DMS153 treated with DMSO at 0.1 percent for 48 hours (cell line): ENCODE data around the gene DEDD.

Experiments used
- DNase-seq: peaks from one replicate; lab custom pipeline; 2025; ENCODE audit not compliant: unreplicated experiment; lab: John Stamatoyannopoulos, UW

The DEDD gene, protein sequence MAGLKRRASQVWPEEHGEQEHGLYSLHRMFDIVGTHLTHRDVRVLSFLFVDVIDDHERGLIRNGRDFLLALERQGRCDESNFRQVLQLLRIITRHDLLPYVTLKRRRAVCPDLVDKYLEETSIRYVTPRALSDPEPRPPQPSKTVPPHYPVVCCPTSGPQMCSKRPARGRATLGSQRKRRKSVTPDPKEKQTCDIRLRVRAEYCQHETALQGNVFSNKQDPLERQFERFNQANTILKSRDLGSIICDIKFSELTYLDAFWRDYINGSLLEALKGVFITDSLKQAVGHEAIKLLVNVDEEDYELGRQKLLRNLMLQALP

GRCh38 chr1:161132410-161133219 is at the start of gene DEDD:
Gene DEDD, minus strand, starts transcription at chr1:161132667. Its CDS starts 8,205 bp downstream, at chr1:161124462.
- DNase-seq = peak; percentile 95

DNA sequence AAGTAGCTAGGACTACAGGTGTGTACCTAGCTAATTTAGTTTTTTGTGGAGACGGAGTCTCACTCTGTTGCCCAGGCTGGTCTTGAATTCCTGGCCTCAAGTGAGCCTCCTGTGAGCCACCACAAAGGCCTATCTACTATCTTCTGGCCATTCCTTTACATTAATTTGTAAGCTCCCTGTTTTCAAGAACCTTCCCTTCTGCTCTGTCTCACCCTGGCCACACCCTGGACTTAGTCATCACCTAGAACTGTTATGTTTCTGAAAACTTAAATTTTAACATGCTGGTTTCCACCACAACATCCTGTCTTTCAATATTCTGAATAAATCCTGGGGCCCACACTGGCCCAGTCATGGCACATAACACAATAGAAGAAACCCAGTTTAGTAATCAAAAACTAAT is 49.7 kb upstream of the DEDD start:
- DNase-seq = no peak

DNA sequence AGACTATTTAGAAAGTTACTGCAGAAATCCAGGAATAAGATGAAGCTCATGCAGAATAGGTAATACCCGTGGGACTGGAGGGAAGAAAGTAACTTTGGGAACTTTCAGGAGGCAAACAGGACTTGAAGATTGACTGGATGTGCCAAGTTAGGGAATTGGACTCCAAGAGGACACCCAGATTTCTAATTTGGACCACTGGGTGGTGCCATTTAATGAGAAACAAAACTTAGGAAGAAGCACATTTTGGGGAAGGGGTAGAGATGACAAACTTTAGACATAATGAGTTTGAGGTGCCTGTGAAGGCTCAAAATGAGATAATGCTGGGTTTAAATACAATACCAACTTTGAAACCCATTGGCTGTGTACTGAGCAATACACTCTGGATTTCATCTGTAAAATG is 48.2 kb upstream of the DEDD start:
- no peak for DNase-seq

DNA sequence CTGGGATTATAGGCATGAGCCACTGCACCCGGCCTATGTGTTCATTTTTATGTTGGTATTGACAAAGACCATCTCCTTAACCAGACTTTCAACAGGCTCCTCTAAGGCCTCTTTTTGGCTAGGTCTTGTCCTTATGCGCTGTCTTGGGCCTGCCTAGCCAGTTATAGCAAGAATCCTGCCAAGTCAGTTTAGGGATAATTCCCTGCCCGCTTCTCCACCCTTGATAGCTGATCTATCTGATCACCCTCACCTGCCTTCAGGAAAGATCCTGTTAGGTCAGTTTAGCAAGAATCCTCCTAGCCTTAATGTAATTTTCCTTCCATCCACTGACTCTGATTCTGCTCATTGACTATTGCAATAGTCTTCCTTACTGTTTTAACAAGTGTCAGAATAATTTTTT is 47.2 kb upstream of the DEDD start:
- DNase-seq = no peak

DNA sequence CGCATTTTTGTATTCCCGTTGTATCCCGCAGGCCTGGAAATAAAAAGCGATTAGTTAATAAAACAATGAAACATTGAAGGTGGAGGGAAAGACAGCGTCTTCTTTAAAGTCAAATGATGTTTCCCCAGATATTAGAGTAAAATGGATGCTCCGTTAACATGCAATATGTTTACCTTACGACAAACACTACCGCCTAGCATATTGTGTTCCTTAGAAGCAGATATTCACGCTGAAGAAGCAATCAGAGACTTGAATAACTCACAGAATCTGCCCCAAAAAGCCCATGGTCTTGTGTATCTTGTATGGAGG is 45.4 kb upstream of the DEDD start:
- DNase-seq = no peak

DNA sequence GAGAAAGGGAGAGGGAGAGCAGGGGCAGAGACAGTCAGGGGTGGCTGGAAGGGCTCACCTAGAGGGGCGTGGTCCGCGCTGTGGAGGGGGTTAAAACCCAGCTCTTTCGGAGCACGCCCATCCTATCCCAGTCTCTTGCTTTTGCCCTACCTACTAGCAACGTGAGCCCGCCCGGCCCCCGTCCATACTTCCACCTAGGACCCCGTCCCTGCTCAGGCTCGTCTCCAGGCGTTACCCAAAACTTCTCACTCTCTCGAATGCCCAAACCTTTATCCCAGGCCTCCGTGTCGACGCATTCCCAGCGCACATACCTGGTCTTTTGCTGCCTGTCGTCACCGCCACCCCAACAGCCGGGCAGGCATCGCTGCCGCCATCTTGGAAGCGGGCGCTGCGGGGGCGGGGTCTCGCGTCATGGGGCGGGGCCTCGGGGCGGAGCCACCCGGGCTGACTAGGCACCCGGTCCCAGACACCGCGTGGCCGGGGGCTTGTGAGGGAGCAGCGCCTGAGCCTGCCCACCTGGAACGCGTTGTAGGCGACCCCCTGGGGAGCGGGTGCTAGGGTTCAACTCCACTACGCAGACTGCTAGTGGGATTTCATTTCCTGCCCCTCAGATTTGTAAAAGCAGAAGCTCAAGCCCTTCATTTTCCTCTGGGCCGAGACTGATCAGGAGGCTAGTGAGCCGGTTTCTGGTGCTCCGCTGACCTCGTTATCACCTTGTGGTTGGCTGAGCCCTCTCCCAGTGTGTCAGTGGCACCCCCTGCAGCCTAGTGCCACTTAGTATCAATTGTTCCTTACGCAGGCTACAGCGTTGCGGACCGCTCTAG is 44.9 kb upstream of the DEDD start, which contains the start of gene B4GALT3:
Gene B4GALT3, minus strand, starts transcription at position 396 of the 824 bp plus-strand sequence. CDS start 1,447 bp downstream, outside the sequence.
- DNase-seq = peak; percentile 97

DNA sequence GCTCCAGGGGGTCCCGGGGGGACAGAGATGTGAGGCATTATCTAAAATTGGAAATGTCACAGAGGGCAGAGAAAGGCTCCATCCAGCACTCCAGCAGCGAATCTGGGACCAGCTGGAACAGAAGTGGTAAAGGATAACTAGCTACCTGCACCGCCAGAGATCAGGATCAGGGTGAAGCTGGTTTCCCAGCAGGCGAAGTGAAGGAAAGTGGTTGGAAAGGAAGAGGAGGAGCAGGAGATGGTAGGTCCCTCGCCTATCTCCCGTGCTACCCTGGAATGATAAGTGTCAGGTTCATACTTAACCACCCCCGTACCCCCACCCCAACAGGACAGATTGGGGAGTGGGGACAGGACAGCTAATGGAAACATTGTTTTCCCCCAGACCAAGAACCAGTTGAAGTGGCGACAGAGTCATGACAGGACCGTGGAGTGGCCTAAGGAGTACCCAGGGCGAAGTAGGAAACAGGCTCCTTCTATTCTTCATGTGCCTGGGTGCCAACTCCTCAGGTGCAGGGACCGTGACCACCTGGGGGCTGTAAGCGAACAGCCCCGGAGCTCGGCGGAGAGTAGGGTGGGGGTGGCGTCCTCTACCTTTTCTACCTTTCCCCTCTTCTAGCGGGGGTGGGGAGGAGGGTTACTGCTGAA is 44.1 kb upstream of the DEDD start:
- no peak for DNase-seq

DNA sequence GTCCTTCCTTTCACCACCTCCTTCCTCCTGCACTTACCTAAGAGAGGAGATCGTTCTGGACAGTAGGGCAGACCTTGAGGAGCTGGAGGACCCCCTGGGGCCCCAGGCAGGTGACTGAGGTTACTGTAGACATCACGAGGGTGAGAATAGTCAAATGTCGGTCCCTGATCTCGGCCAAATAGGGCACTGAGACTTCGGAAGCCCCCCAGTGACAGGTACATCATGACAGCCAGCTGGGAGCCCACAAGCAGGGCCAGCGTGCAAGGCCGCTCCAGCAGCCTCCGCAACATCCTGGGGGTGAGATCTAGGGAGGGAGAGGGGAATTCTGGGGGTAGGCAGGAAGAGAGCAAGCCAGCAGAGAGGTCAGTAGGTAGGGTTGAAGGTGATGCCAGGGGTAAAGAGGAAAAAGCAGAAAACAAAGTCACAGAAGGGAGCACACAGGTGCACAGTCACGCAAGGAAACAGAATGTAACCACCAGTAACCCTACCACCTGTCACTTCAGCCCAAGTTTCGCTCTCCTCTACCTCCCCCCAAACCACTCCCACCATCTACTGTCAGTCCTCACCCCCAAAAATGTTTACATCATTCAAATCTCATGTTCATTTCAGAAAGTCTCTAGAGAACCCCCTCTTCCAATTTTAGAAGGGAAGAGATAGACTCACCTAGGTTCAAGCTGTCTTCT is 43.4 kb upstream of the DEDD start:
- no peak for DNase-seq

- no peak for DNase-seq
These were observed 42.4 kb upstream of the DEDD start for GRCh38 chr1:161174911-161175310.

- DNase-seq = no peak
These were observed 41.2 kb upstream of the DEDD start for GRCh38 chr1:161173711-161174110.

DNA sequence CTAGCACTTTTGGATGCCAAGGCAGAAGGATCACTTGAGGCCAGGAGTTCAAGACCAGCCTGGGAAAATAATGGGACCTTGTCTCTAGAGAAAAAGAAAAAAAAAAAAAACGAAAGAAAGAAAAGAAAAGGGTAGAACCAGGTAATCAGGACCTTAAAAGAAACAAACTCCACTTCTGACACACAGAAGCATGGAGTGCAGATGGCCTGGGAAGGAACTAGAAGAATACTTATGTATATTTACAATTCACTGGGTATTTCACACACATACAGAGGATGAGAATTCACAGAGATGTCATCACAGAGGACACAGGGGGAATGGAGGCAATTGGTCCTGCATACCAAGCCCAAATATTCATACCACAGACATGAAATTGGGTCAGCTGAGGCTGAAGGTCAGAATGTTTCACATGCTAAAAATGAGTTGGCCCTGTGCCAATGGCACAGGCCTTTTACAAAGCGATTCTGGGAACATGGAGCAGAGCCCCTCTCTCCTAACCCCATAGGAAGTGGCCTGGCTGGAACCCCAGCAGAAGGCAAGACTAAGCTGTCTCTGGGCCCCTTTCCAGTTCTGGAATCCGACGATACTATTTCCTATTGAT is 40.4 kb upstream of the DEDD start:
- DNase-seq = no peak

DNA sequence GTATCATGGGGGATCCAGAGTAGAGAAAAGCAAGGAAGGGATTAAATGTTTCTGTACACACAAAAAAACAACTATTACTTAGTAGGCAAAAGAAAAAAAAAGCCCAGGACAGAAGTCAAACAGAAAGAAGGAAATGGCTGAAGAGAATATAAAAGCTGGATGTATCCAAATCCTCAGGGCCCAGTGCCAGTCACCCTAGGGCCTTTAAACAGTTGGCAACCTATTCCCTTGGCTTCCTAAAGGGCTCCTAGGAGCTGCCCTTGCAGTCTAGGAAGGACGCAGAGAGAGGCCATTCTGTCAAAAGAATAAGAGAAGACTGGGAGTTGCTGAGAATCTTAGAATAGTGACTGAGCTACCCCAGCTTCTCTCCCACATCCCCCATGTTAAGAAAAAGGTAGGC is 39.9 kb upstream of the DEDD start:
- DNase-seq = no peak

- DNase-seq = no peak
These were observed 39.2 kb upstream of the DEDD start for GRCh38 chr1:161171696-161172095.

DNA sequence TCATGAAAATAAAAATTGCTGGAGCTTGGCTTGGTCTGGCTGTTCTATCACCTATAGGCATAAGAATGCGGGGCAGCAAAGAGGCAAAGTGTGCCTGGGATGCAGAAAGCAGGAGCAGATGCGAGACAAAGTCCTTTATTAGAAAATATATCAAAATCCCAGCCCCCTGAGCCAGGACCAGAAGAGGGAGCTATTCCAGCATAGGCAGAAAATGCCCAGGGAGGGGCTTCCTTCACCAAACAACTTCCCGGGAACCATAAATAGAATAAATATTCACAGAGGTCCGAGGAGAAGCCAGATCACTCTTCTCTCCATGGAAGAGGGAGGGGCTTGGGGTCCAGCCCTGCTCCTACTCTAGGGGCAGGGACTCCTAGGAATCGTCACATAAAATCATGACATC is 38.7 kb upstream of the DEDD start:
- DNase-seq = no peak

GRCh38 chr1:161168906-161169305 is 36.4 kb upstream of the DEDD start:
- no peak for DNase-seq

GRCh38 chr1:161166669-161167548 is 34.4 kb upstream of the DEDD start:
- no peak for DNase-seq

DNA sequence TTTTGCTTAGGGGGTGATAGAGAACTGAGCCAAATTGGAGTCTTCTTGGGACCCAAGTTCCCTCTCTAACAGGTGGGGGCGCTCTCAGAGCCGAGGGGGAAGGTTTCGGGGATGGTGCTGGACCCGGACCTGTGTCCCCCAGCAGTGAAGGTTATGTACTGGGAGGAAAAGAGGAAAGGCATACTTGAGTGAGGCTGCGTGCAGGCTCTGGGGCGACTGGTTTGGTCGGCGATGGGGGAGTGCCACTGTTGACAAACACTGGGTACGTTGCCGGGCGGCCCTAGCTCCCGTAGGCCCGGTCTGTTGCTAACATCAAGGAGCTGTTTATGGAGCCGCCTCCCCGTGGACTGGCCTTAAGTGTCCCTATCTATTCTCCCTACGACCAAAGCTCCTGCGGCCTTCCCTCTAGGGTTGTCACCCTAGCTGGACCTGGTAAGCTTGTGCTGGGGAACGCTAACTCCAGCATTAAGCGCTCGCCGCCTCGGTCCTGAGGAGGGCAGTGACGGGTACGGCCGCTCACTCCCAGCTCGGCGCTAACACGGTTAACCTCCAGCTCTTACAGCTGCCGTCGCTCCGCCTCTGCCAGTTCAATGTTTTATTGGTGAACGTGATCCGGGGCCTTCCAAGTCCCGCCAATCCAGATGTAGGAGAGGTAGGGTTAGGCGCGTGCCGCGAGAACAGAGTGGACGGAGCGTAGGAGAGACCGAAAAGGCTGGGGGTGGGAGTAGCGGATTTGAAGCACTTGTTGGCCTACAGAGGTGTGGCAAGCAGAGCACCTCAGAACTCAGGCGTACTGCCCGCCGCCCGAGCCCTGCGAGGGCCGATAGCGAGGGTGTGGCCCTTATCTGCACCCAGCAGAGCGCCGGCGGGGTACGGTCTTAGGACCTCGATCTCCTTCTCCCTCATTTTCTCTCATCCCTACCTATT is 33.5 kb upstream of the DEDD start, which contains the start of gene PPOX:
Gene PPOX, plus strand, starts transcription at position 685 of the 927 bp plus-strand sequence. CDS start 422 bp downstream, outside the sequence.
- DNase-seq = peak; percentile 100
